A549 (cell line): ENCODE measurements around the gene TSHZ2. TPM values are rescaled to one million over a fixed set of nuclear protein-coding genes. Genes with fewer than 3 reads are reported as not detected.

Experiments used
- ATAC-seq, 2 experiments: fragments of 200-7000 bp in 1 of 2; fragments of >200 bp in 1 of 2; cut with Nextera tagmentation in 1 of 2; cut with Tn5 transposase in 1 of 2; 3 replicates each; pipeline versions ENCODE4 v1.8.0 to v1.9.1; 2018 to 2020; ENCODE audit warnings: mild to moderate bottlenecking in 1 of 2, moderate library complexity in 1 of 2
- CTCF ChIA-PET: fragments of 300-600 bp; sonication (Branson Sonifier 250); formaldehyde crosslinking; extraction: SDS; loops from one replicate; lab custom pipeline; 2021; ENCODE audit warnings: antibody characterized with exemption, inconsistent platforms; lab: Yijun Ruan, JAX
- POLR2A ChIA-PET: fragments of 350-600 bp; formaldehyde crosslinking; extraction: SDS; loops from one replicate; lab custom pipeline; 2021; ENCODE audit warnings: antibody characterized with exemption, inconsistent platforms; lab: Yijun Ruan, JAX
- DNase-seq, 2 experiments: peaks; one replicate each; pipeline versions ENCODE4 v3.0.0 to v3.0.0-alpha.2; 2011 to 2016; ENCODE audit warnings: low read depth in 1 of 2, low spot score in 1 of 2
- FAIRE-seq: peaks from 2 replicates; lab custom pipeline; 2011; peaks lifted over from hg19 to GRCh38; lab: Jason Lieb, UNC
- H3K27ac ChIP-seq, 2 experiments: fragments of >200 bp; sonication (Bioruptor Twin); formaldehyde crosslinking; 3 replicates each; pipeline ENCODE4 v1.5.1; 2016 to 2017
- H3K4me1 ChIP-seq: fragments of >200 bp; sonication (Bioruptor Twin); formaldehyde crosslinking; 3 replicates; pipeline ENCODE4 v1.6.1; 2016
- H3K4me2 ChIP-seq: fragments of >200 bp; sonication (Bioruptor Twin); formaldehyde crosslinking; 3 replicates; pipeline ENCODE4 v1.6.1; 2016
- H3K4me3 ChIP-seq: fragments of >200 bp; sonication (Bioruptor Twin); formaldehyde crosslinking; 3 replicates; pipeline ENCODE4 v1.5.1; 2016
- H3K9me3 ChIP-seq: fragments of >200 bp; sonication (Bioruptor Twin); formaldehyde crosslinking; 3 replicates; pipeline ENCODE4 v1.6.1; 2016
- CHD2 ChIP-seq: fragments of 150-350 bp; IDR thresholded peaks from 2 replicates; pipeline ENCODE4 v1.6.1; 2014; ENCODE audit warnings: low read length; ENCODE audit not compliant: partially characterized antibody
- HDAC2 ChIP-seq: fragments of 200-600 bp; sonication (generic); IDR thresholded peaks from 2 replicates; pipeline ENCODE4 v1.6.1; 2016
- HEYL ChIP-seq: fragments of 250-450 bp; sonication (Bioruptor Pico); IDR thresholded peaks from 2 replicates; pipeline ENCODE4 v1.8.0; 2021; ENCODE audit warnings: mild to moderate bottlenecking, moderate library complexity
- JUNB ChIP-seq: fragments of >200 bp; sonication (Bioruptor Twin); formaldehyde crosslinking; IDR thresholded peaks from 2 replicates; pipeline ENCODE4 v1.6.1; 2016
- NPAS2 ChIP-seq: fragments of 250-450 bp; sonication (Bioruptor Pico); IDR thresholded peaks from 2 replicates; pipeline ENCODE4 v1.8.0; 2022; ENCODE audit warnings: mild to moderate bottlenecking, moderate library complexity, borderline replicate concordance
- RARB ChIP-seq: fragments of 250-450 bp; sonication (Bioruptor Pico); IDR thresholded peaks from 2 replicates; pipeline ENCODE4 v1.8.0; 2021; ENCODE audit warnings: mild to moderate bottlenecking, moderate library complexity
- SMC3 ChIP-seq: fragments of >200 bp; sonication (Bioruptor Twin); formaldehyde crosslinking; IDR thresholded peaks from 3 replicates; pipeline ENCODE4 v1.6.1; 2018; ENCODE audit warnings: inconsistent platforms
- SREBF2 ChIP-seq: fragments of 450-650 bp; IDR thresholded peaks from 2 replicates; pipeline ENCODE4 v1.6.1; 2014; ENCODE audit warnings: mild to moderate bottlenecking, moderate library complexity
- TP53 ChIP-seq: fragments of 250-450 bp; sonication (Bioruptor Pico); IDR thresholded peaks from 2 replicates; pipeline ENCODE4 v1.5.0; 2021; ENCODE audit warnings: mild to moderate bottlenecking, moderate library complexity
- ZNF302 ChIP-seq: fragments of 250-450 bp; sonication (Bioruptor Pico); IDR thresholded peaks from 2 replicates; pipeline ENCODE4 v1.9.0; 2021; ENCODE audit warnings: inconsistent platforms, mild to moderate bottlenecking, moderate library complexity
- ZSCAN20 ChIP-seq: fragments of 250-450 bp; sonication (Bioruptor Pico); IDR thresholded peaks from 2 replicates; pipeline ENCODE4 v1.8.0; 2022; ENCODE audit warnings: mild to moderate bottlenecking, moderate library complexity
- WGBS: methylation state at CpG from one replicate; pipeline ENCODE4 v1.1.6; 2017; ENCODE audit errors: missing lambda C conversion rate; 5-methylcytosine and 5-hydroxymethylcytosine counted together
- polyA plus RNA-seq, 4 experiments: library from polyadenylated mRNA; depleted of rRNA in 3 of 4; stranded (reverse); fragments of >200 nt; fragmentation: RNase III in 1 of 4; extraction: RNeasy Plus Mini Kit Qiagen cat#74134 plus additional on column Dnase treatment in 1 of 4; gene quantifications; 2 replicates in 3 of 4; 3 replicates in 1 of 4; pipeline ENCODE4 v1.2.3, GENCODE V29; 2011 to 2017
- TF ChIP-seq, protein P1 (sequence below): fragments of 450-650 bp; IDR thresholded peaks from 2 replicates; pipeline ENCODE4 v1.6.1; 2014; ENCODE audit warnings: antibody characterized with exemption
- TF ChIP-seq, protein P2 (sequence below): IDR thresholded peaks from 2 replicates; pipeline ENCODE4 v1.6.1; 2012
- TF ChIP-seq, protein P3 (sequence below): fragments of 150-350 bp; IDR thresholded peaks from 2 replicates; pipeline ENCODE4 v1.6.1; 2014; ENCODE audit warnings: low read depth, mild to moderate bottlenecking, low read length
- TF ChIP-seq, protein P4 (sequence below): IDR thresholded peaks from 2 replicates; pipeline ENCODE4 v1.6.1; 2012
- TF ChIP-seq, protein P5 (sequence below): IDR thresholded peaks from 2 replicates; pipeline ENCODE4 v1.6.1; 2012; ENCODE audit warnings: low read depth, borderline replicate concordance
- TF ChIP-seq, protein P6 (sequence below): fragments of 250-450 bp; sonication (Bioruptor Pico); IDR thresholded peaks from 2 replicates; pipeline ENCODE4 v1.5.0; 2021; ENCODE audit warnings: mild to moderate bottlenecking, moderate library complexity, borderline replicate concordance
- TF ChIP-seq, protein P7 (sequence below): fragments of >200 bp; sonication (Bioruptor Twin); formaldehyde crosslinking; IDR thresholded peaks from 2 replicates; pipeline ENCODE4 v1.6.1; 2016
- TF ChIP-seq, protein P8 (sequence below): fragments of >200 bp; sonication (Bioruptor Twin); formaldehyde crosslinking; IDR thresholded peaks from 3 replicates; pipeline ENCODE4 v1.6.1; 2016

TSHZ2 gene
- polyA plus RNA-seq, 2 of the 4 experiments (the other 2 are of a cell fraction): not detected

DNA sequence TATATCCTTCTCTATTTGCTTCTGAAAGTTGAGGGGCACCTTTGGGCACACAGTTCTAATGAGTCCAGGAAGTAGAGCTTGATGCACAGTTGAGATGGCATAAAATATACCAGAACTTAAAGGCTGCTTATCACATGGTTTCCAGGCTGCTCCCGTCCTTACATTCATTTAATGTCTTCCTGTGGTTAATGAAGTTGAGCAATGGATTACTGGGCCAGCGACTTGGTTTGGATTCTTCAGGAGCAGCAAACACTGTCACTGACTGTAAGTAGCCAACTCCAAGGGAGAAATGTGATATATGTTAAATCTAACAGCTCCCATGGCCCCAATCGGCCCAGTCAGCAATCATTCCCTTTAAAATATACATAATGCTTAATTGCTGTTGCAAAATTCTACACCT is 9.0 kb upstream of the TSHZ2 start:
- Histone ChIP-seq H3K4me2 (no peak overlapping the region), H3K4me3 (no peak overlapping the region), H3K27ac (no peak overlapping the region), H3K4me1 (no peaks in the 10 kb centered on the region), H3K9me3 (no peaks in the 10 kb centered on the region)
- CTCF ChIA-PET: interaction anchor here (0.5 to 1.8 kb wide), 4 partner anchors 13 to 965 kb away, joined by 3 to 4 read pairs (median 4); no protein-coding TSS in a partner anchor
- DNase-seq (no peak), ATAC-seq (no peak), FAIRE-seq (no peak)
- TF ChIP-seq, protein P1, sequence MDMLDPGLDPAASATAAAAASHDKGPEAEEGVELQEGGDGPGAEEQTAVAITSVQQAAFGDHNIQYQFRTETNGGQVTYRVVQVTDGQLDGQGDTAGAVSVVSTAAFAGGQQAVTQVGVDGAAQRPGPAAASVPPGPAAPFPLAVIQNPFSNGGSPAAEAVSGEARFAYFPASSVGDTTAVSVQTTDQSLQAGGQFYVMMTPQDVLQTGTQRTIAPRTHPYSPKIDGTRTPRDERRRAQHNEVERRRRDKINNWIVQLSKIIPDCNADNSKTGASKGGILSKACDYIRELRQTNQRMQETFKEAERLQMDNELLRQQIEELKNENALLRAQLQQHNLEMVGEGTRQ: no peak
- TF ChIP-seq SREBF2 (no peak), ZSCAN20 (CRISPR knock-in tag) (no peak), HEYL (CRISPR knock-in tag) (no peak), ZNF302 (CRISPR knock-in tag) (no peak), NPAS2 (CRISPR knock-in tag) (no peak), RARB (CRISPR knock-in tag) (no peak), HDAC2 (no peak)
- TF ChIP-seq, protein P2, sequence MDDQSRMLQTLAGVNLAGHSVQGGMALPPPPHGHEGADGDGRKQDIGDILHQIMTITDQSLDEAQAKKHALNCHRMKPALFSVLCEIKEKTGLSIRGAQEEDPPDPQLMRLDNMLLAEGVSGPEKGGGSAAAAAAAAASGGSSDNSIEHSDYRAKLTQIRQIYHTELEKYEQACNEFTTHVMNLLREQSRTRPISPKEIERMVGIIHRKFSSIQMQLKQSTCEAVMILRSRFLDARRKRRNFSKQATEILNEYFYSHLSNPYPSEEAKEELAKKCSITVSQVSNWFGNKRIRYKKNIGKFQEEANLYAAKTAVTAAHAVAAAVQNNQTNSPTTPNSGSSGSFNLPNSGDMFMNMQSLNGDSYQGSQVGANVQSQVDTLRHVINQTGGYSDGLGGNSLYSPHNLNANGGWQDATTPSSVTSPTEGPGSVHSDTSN: no peak
- TF ChIP-seq, protein P3, sequence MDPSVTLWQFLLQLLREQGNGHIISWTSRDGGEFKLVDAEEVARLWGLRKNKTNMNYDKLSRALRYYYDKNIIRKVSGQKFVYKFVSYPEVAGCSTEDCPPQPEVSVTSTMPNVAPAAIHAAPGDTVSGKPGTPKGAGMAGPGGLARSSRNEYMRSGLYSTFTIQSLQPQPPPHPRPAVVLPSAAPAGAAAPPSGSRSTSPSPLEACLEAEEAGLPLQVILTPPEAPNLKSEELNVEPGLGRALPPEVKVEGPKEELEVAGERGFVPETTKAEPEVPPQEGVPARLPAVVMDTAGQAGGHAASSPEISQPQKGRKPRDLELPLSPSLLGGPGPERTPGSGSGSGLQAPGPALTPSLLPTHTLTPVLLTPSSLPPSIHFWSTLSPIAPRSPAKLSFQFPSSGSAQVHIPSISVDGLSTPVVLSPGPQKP: no peak
- TF ChIP-seq, protein P4, sequence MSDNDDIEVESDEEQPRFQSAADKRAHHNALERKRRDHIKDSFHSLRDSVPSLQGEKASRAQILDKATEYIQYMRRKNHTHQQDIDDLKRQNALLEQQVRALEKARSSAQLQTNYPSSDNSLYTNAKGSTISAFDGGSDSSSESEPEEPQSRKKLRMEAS: no peak
- TF ChIP-seq, protein P5, sequence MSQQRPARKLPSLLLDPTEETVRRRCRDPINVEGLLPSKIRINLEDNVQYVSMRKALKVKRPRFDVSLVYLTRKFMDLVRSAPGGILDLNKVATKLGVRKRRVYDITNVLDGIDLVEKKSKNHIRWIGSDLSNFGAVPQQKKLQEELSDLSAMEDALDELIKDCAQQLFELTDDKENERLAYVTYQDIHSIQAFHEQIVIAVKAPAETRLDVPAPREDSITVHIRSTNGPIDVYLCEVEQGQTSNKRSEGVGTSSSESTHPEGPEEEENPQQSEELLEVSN: no peak
- 1% methylated on average over 3 of the region's 3 CpGs for WGBS
- POLR2A ChIA-PET: no interaction called here

DNA sequence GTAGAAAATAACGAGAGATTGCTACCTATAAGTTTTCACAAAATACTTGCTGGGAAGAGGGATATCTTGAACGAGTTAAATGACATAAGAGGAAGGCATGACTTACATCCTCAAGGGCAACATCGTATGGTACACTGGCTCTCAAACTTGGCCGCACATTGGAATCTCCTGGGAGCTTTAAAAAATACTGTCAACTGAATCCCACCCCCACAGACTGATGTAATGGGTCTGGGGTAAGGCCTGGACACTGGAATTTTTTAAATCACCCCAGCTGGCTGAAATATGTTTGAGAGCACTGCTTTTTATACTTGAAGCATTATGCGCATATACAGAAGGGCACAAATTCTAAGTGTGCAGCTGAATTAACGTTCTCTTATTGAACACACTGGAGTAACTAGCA is 8.0 kb upstream of the TSHZ2 start:
- Histone ChIP-seq H3K4me2 (no peak overlapping the region), H3K27ac (no peak overlapping the region), H3K4me1 (no peaks in the 10 kb centered on the region), H3K4me3 (no peak overlapping the region), H3K9me3 (no peaks in the 10 kb centered on the region)
- WGBS: 23% methylated on average over 6 of the region's 6 CpGs
- ChIA-PET CTCF (interaction anchor here (1.8 kb wide), 1 partner anchor 87 kb away, joined by 4 read pairs; no protein-coding TSS in a partner anchor), POLR2A (no interaction called here)
- FAIRE-seq: no peak
- no peak for DNase-seq
- ATAC-seq: no peak
- TF ChIP-seq CHD2: no peak
- TF ChIP-seq, protein P1: no peak
- TF ChIP-seq TP53 (CRISPR knock-in tag): no peak

DNA sequence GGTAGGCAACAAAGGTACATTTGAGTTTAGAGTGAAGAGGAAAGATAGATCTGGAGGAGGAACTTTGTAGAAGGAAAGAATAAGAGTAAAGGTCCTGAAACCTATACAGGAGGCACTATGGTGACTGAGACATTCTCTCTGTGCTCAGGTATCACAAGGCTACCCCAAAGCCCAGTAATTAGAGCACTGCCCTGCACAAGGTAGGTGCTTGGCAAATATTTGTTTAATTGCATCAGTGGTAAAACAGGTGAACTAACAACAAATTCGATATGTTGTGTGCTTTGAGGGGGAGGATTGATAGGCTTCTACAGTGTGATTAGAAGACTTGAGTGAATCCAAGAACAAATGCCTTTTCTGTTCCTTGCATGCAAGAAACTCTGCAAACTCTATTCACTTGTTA is 6.8 kb upstream of the TSHZ2 start:
- ChIA-PET CTCF (no interaction called here), POLR2A (no interaction called here)
- TF ChIP-seq, protein P6, sequence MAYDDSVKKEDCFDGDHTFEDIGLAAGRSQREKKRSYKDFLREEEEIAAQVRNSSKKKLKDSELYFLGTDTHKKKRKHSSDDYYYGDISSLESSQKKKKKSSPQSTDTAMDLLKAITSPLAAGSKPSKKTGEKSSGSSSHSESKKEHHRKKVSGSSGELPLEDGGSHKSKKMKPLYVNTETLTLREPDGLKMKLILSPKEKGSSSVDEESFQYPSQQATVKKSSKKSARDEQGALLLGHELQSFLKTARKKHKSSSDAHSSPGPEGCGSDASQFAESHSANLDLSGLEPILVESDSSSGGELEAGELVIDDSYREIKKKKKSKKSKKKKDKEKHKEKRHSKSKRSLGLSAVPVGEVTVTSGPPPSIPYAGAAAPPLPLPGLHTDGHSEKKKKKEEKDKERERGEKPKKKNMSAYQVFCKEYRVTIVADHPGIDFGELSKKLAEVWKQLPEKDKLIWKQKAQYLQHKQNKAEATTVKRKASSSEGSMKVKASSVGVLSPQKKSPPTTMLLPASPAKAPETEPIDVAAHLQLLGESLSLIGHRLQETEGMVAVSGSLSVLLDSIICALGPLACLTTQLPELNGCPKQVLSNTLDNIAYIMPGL: no peak
- TF ChIP-seq, protein P7, sequence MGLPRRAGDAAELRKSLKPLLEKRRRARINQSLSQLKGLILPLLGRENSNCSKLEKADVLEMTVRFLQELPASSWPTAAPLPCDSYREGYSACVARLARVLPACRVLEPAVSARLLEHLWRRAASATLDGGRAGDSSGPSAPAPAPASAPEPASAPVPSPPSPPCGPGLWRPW: no peak
- no peak for TF ChIP-seq TP53 (CRISPR knock-in tag)
- TF ChIP-seq, protein P8, sequence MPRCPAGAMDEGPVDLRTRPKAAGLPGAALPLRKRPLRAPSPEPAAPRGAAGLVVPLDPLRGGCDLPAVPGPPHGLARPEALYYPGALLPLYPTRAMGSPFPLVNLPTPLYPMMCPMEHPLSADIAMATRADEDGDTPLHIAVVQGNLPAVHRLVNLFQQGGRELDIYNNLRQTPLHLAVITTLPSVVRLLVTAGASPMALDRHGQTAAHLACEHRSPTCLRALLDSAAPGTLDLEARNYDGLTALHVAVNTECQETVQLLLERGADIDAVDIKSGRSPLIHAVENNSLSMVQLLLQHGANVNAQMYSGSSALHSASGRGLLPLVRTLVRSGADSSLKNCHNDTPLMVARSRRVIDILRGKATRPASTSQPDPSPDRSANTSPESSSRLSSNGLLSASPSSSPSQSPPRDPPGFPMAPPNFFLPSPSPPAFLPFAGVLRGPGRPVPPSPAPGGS: no peak
- no peak for TF ChIP-seq SMC3
- TF ChIP-seq, protein P4: no peak
- no peak for TF ChIP-seq JUNB
- H3K4me1 ChIP-seq: no peaks in the 10 kb centered on the region
- no peak overlapping the region for H3K27ac ChIP-seq
- ATAC-seq: no peak
- WGBS: 9% methylated on average over 1 of the region's 1 CpG
- no peak for FAIRE-seq
- no peak overlapping the region for H3K4me3 ChIP-seq
- DNase-seq: no peak
- H3K4me2 ChIP-seq: no peak overlapping the region
- H3K9me3 ChIP-seq: no peaks in the 10 kb centered on the region
